Endometrium (tissue), 2 donors: Measurements from ENCODE around the gene MACROD2.

Experiments
- FAIRE-seq: peaks from 2 replicates; lab custom pipeline; 2012; peaks lifted over from hg19 to GRCh38; lab: Jason Lieb, UNC
- donor health status: control.
- donor health status: control.

The MACROD2 gene

DNA sequence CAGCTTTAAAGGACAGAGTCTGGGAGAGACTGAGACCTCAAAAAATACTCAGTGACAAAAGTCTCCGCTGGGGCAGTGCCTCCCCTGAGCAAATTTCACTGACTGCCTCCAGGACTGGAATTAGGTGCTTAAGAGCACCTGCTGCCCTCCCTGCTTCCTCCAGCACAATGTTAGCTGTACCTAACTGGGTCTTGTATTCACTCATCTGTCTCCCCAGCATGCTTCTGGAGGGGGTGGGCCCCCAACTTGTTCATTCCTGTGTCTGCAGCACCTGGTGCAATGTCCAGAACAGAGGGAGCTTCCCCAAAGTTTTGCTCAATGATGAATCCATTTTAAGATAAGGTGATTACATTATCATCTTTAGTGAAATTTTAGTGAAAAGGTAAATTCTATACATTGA lies 1927.2 kb downstream of the MACROD2 start:
- FAIRE-seq, result no peak

DNA sequence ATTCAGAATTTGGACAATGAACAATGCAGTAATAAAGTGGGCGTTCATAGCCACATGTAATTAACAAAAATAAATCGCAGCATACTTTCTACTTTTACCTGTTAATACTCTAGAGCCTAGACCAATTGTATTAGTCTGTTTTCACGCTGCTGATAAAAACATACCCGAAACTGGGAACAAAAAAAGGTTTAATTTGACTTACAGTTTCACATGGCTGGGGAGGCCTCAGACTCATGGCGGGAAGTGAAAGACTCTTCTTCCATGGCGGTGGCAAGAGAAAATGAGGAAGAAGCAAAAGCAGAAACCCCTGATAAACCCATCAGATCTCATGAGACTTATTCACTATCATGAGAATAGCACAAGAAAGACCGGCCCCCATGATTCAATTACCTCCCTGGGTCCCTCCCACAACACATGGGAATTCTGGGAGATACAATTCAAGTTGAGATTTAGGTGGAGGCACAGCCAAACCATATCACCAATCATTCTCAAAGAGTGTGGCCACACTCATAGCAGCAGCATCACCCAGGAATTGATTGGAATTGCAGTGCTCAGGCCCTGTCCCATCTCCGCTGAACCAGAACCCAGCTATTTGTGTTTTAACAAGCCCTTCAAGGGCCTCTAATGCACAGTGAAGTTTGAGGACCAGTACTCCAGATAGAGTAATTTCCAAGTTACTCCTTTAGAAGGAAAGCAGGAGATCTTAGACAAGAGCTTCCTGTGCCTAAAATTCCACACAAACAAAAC lies 1927.9 kb downstream of the MACROD2 start:
- FAIRE-seq, result no peak

DNA sequence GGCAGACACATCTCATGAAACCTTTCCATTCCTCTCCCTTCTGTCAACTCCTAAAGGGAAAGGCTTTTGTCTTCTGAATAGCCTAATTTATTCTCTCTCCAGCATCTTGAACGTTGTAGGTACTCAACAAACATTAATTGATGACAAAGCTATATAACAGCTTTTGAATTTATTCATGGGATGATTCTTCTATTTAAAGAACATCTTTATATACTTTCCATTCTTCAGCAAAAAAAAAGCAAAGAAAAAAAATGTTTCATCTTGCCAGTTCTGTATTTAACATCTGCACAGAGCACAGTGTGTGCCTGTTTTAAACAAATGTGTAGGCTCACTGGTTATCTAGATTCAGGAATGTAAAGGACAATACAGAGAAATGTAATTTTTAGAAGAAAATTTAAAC lies 1929.2 kb downstream of the MACROD2 start:
- FAIRE-seq, result no peak

DNA sequence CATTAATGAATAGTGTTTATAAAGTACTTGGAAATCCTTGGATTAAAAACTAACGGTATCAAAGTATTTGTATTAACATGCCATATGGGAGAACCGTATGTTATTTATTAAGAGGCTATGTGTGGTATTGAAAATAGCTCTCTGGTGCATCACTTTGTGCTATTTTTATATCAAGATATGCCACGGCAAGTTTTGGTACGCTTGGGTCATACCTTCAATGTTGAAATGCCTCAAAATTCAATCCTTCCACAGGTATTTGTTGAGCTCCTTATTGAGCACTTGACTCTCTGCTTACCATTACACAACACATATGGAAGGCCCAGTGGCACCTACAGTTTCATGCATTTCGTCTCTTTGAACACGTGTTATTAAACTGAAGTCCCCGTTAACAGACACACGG lies 1930.1 kb downstream of the MACROD2 start:
- no peak for FAIRE-seq

DNA sequence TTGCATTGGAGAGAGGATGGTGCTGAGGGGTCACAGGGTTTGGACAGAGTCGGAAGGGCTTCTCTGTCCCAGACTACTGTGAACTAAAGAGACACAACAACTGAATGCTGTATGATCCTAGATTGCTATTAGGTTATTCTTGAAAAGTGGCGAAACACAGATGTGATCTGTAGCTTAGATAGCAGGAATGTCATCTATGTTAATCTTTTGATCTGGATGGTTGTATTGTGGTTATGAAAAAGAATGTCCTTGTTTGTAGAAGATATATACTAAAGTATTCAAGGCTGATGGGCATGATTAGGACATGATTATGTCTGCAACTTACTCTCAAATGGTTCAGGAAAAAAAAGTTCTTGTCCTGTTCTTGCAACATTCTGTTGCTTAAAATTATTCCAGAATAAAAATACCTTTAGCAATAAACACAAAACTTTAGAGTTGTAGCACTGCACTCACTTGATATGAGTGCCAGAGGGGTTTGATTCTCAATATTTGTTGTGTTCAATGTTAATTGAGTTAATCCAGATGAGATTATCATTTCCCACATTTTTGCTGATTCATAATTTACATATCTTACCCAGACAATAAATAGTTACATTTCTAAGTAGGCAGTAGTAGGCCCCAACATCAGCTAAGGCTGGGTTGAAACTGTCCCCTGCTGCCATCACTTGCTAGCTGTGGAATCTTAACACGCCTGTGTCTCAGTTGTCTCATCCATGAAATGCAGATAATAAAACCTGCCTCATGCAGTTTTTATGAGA lies 1932.8 kb downstream of the MACROD2 start:
- FAIRE-seq, result no peak

DNA sequence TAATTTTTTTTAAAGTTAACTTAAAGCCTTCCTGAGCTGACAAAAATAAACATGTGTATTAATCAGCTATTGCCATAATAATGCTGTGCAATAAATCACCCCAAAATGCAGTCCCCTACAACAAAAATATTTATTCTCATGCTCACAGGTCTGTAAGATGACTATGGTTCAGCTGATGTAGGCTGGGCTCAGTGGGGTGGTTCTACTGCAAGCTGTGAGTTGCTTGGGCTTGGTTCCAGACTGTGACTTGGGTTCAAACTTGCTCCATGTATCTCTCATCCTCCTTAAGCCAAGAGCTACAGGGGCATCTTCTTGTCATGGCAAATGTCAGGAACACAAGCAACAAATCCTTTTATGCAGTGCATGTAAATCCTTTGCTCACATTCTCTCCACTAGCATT lies 1933.6 kb downstream of the MACROD2 start:
- FAIRE-seq, result no peak

DNA sequence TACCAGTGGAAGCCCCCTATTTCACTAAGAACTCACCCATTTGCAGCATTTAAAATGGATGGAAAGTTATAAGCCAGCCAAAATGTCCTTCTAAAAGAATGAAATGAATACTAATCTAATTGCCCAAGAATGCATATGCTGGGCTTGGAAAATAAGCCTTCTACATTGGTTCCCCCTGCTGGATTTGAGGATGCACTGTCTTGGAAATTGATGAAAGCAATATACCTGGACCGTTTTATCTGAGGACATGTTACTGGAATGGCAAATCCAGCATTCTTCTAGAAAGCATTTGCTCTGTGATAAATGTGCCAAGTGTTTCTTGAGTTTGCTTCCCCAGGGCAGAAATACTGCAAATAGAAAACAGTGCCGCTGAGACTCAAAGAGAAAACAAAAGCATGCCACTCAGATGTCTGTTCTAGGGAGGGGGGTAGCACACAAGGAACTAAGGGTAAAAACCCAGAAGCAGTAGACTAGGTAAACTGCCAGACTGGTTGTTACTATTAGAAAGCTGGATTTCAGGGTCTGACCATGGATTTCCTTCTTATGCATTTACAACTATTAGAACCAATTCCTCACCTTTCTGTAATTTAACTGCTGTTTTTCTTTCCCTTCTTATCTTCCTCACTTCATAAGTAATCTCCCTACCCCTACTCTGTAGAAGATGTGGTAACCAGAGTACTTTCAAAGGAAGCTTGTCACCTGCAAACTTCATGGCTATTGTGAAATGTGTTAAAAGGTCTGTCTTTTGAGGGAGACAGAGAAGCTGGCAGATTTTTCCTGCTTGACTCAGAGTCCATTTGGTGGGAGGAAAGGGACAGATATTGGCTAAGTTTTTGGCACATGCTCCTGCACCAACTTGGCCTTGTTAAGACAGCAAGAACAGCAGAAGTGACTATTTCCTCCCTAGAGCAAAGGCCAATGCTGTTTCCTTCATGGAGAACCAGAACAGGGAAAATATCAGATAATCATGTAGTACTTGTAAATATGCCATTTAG lies 1935.3 kb downstream of the MACROD2 start:
- FAIRE-seq, result peak; percentile 8

DNA sequence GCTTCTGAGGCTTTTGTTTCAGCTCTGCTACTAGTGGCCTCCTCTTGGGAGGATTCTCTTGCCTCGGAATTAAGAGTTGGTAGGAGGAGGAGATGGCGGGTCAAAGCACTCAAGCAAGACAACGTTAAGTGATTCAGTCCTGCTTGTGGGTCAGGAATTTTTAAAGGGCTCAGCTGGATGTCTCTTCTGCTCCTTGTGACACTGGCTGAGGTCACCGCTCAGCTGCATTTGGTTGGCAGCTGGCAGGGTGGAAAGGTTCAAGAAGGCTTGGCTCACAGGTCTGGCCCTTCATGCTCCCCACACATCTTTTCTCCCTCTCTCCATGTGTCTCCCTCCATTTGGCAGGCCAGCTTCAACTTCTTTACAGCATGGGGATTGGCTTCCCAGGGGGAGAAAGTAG lies 1936.6 kb downstream of the MACROD2 start:
- FAIRE-seq, result no peak

DNA sequence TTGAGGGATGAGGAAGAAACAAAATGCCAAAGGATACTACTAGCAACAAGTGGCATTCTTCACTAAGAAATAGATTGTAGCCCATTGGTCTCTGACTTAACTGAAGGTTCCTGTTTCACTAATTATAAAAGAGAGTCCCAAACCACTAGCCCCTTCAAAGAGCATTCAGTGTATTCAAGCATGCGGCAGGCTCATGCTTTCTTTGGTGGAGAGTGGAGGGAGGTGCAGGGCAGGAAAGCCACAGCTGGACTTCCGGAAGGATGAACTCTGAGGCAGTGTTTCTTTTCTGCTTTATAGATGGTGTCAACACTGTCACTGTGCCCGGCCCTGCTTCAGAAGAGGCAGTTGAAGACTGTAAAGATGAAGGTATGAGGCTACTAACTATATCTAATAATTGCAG lies 1941.9 kb downstream of the MACROD2 start:
- FAIRE-seq, result no peak

DNA sequence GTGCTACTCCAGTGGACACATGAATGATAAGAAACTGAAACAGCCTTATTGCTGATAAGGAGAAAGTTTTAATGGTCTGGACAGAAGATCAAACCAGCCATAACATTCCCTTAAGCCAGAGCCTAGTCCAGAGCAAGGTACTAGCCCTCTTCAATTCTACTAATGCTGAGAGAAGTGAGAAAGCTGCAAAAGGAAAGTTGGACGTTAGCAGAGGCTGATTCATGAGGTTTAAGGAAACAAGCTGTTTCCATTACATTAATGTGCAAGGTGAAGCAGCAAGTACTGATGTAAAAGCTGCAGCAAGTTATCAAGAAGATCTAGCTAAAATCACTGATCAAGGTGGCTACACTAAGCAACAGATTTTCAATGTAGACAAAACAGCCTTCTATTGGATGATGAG lies 1943.5 kb downstream of the MACROD2 start:
- no peak for FAIRE-seq

DNA sequence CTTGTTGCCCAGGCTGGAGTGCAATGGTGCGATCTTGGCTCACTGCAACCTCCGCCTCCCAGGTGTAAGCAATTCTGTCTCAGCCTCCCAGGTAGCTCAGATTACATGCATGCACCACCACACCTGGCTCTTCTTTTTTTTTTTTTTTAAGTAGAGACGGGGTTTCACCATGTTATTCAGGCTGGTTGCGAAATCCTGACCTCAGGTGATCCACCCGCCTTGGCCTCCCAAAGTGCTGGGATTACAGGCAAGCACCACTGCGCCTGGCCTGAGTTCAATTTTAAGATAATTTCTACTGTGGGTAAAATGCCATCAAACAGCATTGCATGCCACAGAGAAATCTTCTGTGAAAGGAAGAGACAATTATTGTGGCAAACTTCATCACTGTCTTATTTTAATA lies 1944.8 kb downstream of the MACROD2 start:
- no peak for FAIRE-seq

DNA sequence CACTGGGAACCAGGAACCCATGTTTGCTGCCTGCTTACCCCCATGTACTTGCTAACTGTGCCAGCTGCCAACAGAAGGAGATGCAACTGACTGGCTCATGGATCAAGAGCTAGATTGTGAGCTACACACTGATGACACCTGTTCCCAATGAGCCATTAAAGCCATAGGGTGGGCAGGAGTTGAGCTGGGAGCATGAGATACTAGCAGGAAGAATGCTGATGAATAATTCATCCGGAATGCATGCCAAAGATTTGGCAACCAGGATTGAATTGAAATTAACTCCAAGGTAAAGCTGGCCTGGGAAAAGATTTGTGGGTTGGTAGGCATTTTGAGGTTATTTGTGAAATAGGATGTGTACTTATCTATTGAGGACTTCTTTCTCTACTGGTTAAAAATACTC lies 1946.8 kb downstream of the MACROD2 start:
- no peak for FAIRE-seq

DNA sequence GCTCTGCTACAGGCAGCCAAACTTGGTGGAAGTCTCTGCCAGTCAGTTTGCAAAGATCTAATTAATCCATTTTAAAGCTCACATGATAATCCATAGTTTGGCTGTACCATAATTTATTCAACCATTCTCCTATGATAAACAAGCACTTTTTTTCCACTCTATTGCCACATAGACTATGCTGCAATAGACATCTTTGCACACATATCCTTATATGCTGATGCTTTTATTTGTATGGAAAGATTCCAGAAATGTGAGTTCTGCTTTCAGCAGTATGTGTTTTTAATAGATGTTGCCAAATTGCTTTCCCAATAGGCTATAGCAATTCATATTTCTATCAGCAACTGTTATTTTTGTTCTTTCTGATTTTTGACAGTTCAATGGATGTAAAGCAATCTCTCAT lies 1950.0 kb downstream of the MACROD2 start:
- no peak for FAIRE-seq

DNA sequence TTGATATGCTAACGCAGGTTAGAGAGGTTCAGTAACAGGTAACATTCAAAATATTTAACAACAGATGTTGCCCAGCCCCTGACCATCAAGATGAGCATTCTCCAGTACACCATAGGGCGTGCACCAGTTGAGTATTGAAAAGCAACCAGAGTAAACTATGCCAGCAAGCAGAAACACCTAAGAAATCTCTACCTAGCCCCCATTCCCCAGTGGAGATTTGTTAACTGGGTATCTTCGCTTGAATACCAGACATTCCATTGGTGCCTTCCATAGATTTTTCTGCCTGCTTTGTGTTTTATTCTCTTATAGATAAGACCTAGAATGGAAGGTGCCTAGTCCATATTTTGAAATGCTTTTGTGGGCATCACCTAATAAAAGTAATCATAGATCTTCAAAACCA lies 1954.1 kb downstream of the MACROD2 start:
- FAIRE-seq, result no peak

DNA sequence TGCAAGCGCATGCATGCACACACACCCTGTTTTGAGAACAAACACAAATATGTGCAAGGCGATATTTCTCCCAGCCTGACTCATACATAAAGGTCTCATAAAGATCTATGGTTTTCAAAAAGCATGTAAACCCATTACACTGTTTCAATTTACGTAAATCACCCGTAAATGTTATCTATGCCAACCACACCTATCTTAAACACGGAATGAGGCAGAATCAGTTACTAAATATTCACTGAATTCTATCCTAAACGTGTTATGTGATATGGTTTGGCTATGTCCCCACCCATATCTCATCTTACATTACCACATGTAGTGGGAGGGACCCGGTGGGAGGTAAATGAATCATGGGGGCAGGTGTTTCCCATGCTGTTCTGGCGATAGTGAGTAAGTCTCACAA lies 1956.3 kb downstream of the MACROD2 start:
- no peak for FAIRE-seq

DNA sequence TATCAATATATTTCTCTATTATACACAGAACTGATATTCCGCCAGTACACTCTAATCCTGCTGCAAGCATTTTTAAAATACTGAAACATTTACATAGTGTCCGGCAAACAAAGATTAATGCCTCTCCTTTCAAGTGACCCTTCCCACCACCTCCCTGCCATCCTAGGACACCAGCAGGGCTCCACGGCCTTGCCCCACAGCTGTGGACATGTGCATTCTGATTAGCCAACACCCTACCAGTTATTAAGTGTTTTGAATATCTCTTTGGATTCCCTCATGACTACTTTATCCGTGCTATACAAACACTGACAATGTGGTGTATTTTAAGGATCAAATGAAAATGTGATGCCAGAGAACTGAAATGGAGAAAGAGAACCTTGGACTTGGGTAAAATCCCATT lies 1962.8 kb downstream of the MACROD2 start:
- no peak for FAIRE-seq

DNA sequence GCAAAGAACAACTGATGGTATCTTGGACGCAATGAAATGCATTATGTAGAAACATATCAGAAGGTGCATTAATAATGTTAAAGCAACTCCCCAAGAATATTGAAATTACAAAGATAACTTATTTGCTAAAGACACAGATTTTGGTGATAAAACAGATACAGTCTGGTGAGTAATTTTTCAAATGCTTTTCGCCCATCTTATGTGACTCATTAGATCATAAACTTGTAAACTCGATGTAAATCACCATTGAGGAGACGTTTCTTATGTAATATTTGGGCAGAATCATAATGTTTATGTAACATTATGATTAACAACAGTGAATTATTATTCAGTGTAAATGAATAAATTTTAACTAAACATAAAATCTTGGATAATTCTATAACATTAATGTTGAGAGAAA lies 1969.8 kb downstream of the MACROD2 start:
- no peak for FAIRE-seq

DNA sequence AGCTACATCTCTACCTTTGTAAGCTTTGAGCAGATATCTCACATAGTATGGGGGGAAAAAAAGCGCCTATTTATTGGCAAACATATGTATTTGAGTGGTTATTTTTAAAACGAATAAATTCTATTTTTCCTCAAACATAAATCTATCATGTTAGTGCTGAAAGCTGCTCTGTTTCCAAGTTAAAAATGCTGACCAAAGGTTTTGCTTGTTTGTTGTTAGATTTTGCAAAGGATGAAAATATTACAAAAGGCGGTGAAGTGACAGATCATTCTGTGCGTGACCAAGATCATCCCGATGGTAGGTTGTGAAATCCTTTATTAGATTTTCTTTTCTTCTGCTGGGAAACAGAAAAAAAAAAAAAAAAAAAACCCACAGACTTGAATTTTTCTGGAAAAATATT lies 1972.0 kb downstream of the MACROD2 start:
- no peak for FAIRE-seq

DNA sequence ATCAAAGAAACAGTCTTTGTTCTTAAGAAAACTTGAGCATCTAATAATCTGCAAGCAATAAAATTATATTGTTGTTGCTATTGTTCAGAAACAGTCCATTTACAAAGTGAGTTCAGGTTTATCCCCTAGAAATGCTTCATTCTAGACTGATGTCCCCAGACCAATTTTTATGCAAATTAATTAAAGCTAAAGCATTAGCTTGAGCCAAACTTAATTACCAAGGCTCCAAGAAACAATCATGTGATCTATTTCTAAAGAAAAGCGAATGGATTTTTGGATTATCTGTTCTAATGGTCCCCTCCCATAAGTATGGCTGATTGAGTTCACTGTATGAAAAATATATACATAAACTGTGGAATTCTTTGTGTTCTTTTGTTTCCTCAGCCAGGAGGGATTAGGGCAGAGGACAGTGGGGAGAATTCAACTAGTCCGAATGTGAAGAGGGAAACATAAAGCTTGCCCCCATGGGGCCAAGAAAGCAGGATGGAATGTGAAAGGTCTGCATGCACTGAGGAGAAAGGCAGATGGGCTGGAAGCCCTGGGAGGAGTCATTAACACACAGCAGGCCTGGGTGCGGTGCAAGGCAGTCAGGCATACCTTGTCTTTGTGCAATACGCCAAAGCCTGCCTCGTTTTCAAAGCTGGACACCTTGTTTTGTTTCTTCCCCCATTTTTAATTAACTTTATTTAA lies 1980.9 kb downstream of the MACROD2 start:
- FAIRE-seq, result no peak

DNA sequence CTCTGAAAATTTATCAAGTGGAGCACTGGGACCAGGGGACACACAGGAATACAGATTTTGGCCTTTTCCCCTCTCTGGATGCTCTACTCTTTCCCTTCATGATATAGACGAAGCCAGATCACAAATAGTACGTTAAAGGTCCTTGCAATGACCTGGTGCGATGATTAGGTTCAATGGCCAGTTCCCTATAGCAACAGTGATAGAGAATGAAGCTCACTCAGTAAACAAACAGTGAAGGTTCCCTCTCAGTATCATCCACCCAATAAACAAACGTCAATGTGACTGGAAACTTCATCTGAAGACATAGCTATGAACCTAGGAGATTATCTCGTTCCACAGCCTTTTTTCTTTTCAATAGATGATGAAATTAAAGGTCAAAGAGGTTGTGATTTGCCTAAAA lies 1981.7 kb downstream of the MACROD2 start:
- FAIRE-seq, result no peak

DNA sequence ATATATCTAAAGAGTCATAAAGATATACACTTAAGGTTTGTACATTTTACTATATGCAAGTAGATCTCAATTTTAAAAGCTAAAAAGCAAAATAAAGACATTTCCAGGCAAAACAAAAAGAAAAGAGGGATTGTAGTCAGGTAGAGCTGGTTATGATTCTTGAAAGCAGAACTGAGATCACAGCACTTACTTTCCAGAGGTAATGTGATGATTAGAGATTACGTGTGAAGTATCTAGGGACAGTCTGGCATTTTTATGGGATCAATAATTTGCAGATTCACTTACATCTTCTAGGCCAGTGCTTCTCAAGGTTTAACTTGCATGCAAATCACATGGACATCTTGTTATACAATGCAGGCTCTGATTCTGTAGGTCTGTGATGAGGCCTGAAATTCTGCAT lies 1982.4 kb downstream of the MACROD2 start:
- no peak for FAIRE-seq
